ENCODE data around the gene COG5. TPM values are rescaled to one million over a fixed set of nuclear protein-coding genes. Genes with fewer than 3 reads are reported as not detected.

Gene COG5
- total and polyA plus RNA-seq, 10 of the 15 experiments (the other 5 are each of a cell fraction or from before 2014, with no cell fraction given) = 5.5 to 27.9 (median 15.6) TPM

- peak; percentile 49 for TF ChIP-seq E2F8 (IDR thresholded peaks at IDR 0.05; ENCODE audit: low read depth, partially characterized antibody)
- no peak; the same call in 1 of the 2 replicates for TF ChIP-seq WRNIP1 (IDR thresholded peaks at IDR 0.05; ENCODE audit: borderline replicate concordance, low read depth, low read length)
- peak; percentile 93 for TF ChIP-seq RAD51 (IDR thresholded peaks at IDR 0.05)
- no peak for TF ChIP-seq EGR1 (IDR thresholded peaks at IDR 0.05; ENCODE audit: borderline replicate concordance in 1 of 2, low read depth in 2 of 2, low read length in 2 of 2)
- no peak for TF ChIP-seq FOXK2 (IDR thresholded peaks at IDR 0.05)
- TF ChIP-seq SMARCA5 (IDR thresholded peaks at IDR 0.05) = no peak
- TF ChIP-seq POLR2A (IDR thresholded peaks at IDR 0.05; ENCODE audit: low read depth, low read length) = peak; percentile 68
- TF ChIP-seq ZNF384 (IDR thresholded peaks at IDR 0.05; ENCODE audit: borderline replicate concordance, low read depth, low read length) = no peak
- peak; percentile 87 for TF ChIP-seq NBN (IDR thresholded peaks at IDR 0.05)
- no peak for TF ChIP-seq MYC (IDR thresholded peaks at IDR 0.05; ENCODE audit: insufficient read depth, insufficient read length, insufficient replicate concordance, low read length, severe bottlenecking)
- TF ChIP-seq BRCA1 (IDR thresholded peaks at IDR 0.05; ENCODE audit: low read depth, low read length) = no peak; the same call in 1 of the 2 replicates
- no peak for TF ChIP-seq LARP7 (IDR thresholded peaks at IDR 0.05)
- no peak for TF ChIP-seq REST (IDR thresholded peaks at IDR 0.05; ENCODE audit: low read depth, low read length)
- no peak for TF ChIP-seq SREBF2 (IDR thresholded peaks at IDR 0.05; ENCODE audit: low read length)
- no peak for TF ChIP-seq PAX8 (IDR thresholded peaks at IDR 0.05)
- no peak for TF ChIP-seq HSF1 (IDR thresholded peaks at IDR 0.05; ENCODE audit: low read depth, low read length)
- TF ChIP-seq ASH2L (IDR thresholded peaks at IDR 0.05; ENCODE audit: borderline replicate concordance, low read depth) = no peak
- TF ChIP-seq POLR2AphosphoS5 (IDR thresholded peaks at IDR 0.05; ENCODE audit: low read length) = peak; percentile 81; the same call in 1 of the 2 replicates
- no peak for TF ChIP-seq JUNB (IDR thresholded peaks at IDR 0.05)
- no peak for TF ChIP-seq SMC3 (IDR thresholded peaks at IDR 0.05; ENCODE audit: borderline replicate concordance, low read length)
- TF ChIP-seq TCF12 (IDR thresholded peaks at IDR 0.05; ENCODE audit: low read depth, low read length) = peak; percentile 74; the same call in 1 of the 2 replicates
- peak; percentile 88 for TF ChIP-seq USF1 (IDR thresholded peaks at IDR 0.05; ENCODE audit: borderline replicate concordance, extremely low read length, insufficient read depth, low read depth, low read length)
These were observed 394.3 kb downstream of the COG5 start (continued) for GRCh38 chr7:107169120-107170050.
